ENCODE measurements around the gene SLC6A9.

DNA sequence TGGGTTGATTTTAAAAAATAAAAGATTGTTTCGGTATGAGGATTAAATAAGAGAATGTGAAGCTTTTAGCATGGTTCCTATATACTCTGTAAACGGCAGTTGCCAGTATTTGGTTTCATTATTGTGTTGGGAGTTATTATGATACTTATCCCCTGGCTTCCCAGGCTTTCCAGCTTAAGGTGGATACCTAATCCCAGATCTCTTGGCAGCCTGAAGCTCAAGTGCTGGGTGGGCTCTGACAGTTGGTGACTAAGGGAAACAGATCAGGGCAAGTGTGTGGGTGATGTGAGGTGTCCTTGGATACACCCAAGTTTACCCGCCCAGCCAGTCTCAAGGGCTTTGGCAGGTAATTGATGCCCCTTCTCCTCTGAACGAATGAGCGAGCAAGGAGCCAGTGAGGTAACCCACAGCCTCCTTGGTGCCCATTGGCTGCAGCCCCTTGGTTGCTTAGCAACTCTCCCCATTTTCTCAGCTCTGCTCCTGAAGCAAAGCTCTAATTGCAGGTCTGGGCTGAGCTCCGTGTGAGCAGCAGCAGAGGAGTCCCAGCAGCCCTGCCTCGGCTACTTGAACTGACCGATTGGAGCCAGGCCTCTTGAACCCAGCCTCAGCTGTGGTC is 78.4 kb downstream of the SLC6A9 start:
- no peak for TF ChIP-seq POLR2A (IDR thresholded peaks at IDR 0.05)
- TF ChIP-seq, protein P1, sequence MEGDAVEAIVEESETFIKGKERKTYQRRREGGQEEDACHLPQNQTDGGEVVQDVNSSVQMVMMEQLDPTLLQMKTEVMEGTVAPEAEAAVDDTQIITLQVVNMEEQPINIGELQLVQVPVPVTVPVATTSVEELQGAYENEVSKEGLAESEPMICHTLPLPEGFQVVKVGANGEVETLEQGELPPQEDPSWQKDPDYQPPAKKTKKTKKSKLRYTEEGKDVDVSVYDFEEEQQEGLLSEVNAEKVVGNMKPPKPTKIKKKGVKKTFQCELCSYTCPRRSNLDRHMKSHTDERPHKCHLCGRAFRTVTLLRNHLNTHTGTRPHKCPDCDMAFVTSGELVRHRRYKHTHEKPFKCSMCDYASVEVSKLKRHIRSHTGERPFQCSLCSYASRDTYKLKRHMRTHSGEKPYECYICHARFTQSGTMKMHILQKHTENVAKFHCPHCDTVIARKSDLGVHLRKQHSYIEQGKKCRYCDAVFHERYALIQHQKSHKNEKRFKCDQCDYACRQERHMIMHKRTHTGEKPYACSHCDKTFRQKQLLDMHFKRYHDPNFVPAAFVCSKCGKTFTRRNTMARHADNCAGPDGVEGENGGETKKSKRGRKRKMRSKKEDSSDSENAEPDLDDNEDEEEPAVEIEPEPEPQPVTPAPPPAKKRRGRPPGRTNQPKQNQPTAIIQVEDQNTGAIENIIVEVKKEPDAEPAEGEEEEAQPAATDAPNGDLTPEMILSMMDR (IDR thresholded peaks at IDR 0.05 in 4 of 5, conservative IDR thresholded peaks at IDR 0.05 in 1 of 5), result no peak

All from gastrocnemius medialis (tissue), 4 donors.